ENCODE results near the gene POLR2B. TPM values are rescaled to one million over a fixed set of nuclear protein-coding genes. Genes with fewer than 3 reads are reported as not detected.

The POLR2B gene
- total RNA-seq, 1 donor from 2014 or later = 95.5 TPM

DNA sequence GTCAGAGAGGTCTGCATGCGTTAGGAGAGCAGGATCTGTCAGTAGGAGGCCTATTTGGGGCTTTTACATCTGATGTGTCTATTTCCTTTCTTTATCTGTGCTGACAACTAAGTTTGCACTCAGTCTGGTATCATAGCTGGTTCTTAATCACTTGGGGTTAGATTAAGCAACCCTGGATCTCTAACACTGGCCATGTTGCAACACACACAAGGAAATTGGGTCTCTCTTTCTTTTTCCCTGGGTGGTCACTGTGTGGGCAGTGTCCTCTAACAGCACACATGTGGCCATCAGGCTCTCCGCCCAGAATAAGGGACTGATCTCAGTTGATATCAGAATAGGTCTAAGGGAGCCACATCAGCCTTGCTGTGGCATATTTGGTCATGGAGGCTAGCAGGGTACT is 92.6 kb downstream of the POLR2B start:
- Mint-ChIP-seq H3K36me3 (ENCODE audit: low read depth, unreplicated experiment) (no peaks in the 10 kb centered on the region), H3K4me1 (ENCODE audit: unreplicated experiment) (peaks cover 7% of the 10 kb centered on the region), H3K4me3 (ENCODE audit: unreplicated experiment) (no peak overlapping the region), H3K27me3 (ENCODE audit: unreplicated experiment) (peaks cover 3% of the 10 kb centered on the region), H3K9me3 (ENCODE audit: unreplicated experiment) (no peaks in the 10 kb centered on the region), H3K27ac (ENCODE audit: unreplicated experiment) (no peak overlapping the region)
- DNase-seq (ENCODE audit: low spot score) = no peak
- TF ChIP-seq, protein P1, sequence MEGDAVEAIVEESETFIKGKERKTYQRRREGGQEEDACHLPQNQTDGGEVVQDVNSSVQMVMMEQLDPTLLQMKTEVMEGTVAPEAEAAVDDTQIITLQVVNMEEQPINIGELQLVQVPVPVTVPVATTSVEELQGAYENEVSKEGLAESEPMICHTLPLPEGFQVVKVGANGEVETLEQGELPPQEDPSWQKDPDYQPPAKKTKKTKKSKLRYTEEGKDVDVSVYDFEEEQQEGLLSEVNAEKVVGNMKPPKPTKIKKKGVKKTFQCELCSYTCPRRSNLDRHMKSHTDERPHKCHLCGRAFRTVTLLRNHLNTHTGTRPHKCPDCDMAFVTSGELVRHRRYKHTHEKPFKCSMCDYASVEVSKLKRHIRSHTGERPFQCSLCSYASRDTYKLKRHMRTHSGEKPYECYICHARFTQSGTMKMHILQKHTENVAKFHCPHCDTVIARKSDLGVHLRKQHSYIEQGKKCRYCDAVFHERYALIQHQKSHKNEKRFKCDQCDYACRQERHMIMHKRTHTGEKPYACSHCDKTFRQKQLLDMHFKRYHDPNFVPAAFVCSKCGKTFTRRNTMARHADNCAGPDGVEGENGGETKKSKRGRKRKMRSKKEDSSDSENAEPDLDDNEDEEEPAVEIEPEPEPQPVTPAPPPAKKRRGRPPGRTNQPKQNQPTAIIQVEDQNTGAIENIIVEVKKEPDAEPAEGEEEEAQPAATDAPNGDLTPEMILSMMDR (IDR thresholded peaks at IDR 0.05; ENCODE audit: unreplicated experiment) = no peak

DNA sequence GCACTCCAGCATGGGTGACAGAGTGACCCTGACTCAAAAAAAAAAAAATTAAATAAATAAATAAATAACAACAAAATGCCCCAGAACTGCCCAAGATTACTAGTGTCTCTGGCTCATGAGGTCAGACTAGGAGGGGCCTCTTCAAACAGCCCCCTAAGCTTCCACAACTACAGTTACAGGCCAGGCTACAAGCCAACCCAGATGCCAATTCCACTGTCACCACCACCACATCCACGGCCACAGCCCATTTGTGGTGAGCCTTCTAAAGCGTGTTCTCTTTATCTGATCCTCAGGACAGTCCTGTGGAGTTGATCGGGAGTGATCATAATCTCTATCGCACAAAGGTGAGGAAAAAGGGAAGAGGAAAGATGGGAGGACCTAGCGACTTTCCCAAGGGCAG is 94.9 kb downstream of the POLR2B start:
- peaks cover 8% of the 10 kb centered on the region for H3K4me1 Mint-ChIP-seq (ENCODE audit: unreplicated experiment)
- H3K36me3 Mint-ChIP-seq (ENCODE audit: low read depth, unreplicated experiment) = no peaks in the 10 kb centered on the region
- no peak overlapping the region for H3K27ac Mint-ChIP-seq (ENCODE audit: unreplicated experiment)
- H3K4me3 Mint-ChIP-seq (ENCODE audit: unreplicated experiment) = no peak overlapping the region
- H3K9me3 Mint-ChIP-seq (ENCODE audit: unreplicated experiment) = no peaks in the 10 kb centered on the region
- peaks cover 3% of the 10 kb centered on the region for H3K27me3 Mint-ChIP-seq (ENCODE audit: unreplicated experiment)
- DNase-seq (ENCODE audit: low spot score) = no peak
- TF ChIP-seq, protein P1 (IDR thresholded peaks at IDR 0.05; ENCODE audit: unreplicated experiment) = no peak

DNA sequence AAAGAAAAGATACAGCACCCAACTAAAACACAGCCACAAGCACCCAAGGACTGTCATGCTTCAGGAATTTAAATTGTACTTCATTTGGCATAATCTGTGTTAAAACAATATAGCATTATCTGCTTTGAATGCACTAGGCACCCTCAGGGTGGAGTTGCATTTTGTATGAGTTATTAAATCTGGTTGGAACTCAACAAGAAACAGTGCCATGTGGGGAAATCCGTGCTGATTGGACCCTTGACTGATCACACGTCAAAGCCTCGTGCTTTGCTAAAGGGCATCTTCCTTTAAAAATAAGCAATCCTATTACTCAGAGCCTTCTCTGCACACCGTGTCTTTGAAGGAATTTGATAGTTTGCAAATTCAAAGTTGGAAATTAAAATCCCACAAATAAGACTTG is 96.0 kb downstream of the POLR2B start:
- no peak for DNase-seq (ENCODE audit: low spot score)
- TF ChIP-seq, protein P1 (IDR thresholded peaks at IDR 0.05; ENCODE audit: unreplicated experiment) = no peak
- Mint-ChIP-seq H3K27ac (ENCODE audit: unreplicated experiment) (no peak overlapping the region), H3K4me1 (ENCODE audit: unreplicated experiment) (peaks cover 10% of the 10 kb centered on the region), H3K9me3 (ENCODE audit: unreplicated experiment) (no peaks in the 10 kb centered on the region), H3K4me3 (ENCODE audit: unreplicated experiment) (no peak overlapping the region), H3K36me3 (ENCODE audit: low read depth, unreplicated experiment) (no peaks in the 10 kb centered on the region), H3K27me3 (ENCODE audit: unreplicated experiment) (peaks cover 3% of the 10 kb centered on the region)

DNA sequence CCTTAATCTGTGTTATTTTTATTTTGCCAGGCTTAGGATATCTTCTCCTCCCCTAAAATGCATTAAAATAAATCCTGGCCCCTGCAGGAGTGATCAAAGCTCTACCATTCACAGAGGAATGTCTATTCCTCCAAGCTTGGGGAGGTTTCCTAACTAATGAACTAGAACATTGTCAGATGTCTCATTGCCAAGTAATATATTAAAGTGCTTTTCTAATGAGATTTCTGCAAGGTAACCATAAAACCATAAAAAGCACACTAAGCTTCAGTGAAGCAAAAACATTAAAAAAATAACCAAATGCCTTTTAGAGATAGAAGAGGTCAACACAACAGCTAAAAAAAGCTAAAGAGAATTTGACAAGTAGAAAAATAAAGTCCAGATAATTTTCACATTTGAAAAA is 96.7 kb downstream of the POLR2B start:
- TF ChIP-seq, protein P1 (IDR thresholded peaks at IDR 0.05; ENCODE audit: unreplicated experiment) = no peak
- H3K27ac Mint-ChIP-seq (ENCODE audit: unreplicated experiment) = no peak overlapping the region
- no peak overlapping the region for H3K4me3 Mint-ChIP-seq (ENCODE audit: unreplicated experiment)
- H3K27me3 Mint-ChIP-seq (ENCODE audit: unreplicated experiment) = peaks cover 1% of the 10 kb centered on the region
- DNase-seq (ENCODE audit: low spot score) = no peak
- no peaks in the 10 kb centered on the region for H3K9me3 Mint-ChIP-seq (ENCODE audit: unreplicated experiment)
- H3K4me1 Mint-ChIP-seq (ENCODE audit: unreplicated experiment) = peaks cover 10% of the 10 kb centered on the region
- H3K36me3 Mint-ChIP-seq (ENCODE audit: low read depth, unreplicated experiment) = no peaks in the 10 kb centered on the region

DNA sequence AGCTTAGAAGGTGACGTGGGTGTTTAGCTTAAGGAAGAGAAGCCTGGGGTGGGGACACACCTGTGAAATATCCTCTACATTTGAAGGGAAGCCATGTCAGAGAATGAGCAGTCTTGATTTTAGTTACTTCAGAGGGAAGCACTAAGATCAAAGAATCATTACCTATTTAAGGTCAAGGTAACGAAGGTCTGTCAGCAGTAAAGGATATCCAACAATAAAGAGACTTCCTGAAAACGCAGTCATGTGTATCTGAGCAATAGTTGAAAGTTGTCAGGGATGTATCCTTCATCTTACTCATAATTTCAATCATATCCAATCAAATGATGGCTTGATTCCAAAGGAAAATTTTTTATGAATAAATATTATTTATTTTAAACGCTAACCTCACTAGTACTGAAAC is 98.0 kb downstream of the POLR2B start:
- Mint-ChIP-seq H3K27ac (ENCODE audit: unreplicated experiment) (no peak overlapping the region), H3K4me1 (ENCODE audit: unreplicated experiment) (peaks cover 23% of the 10 kb centered on the region), H3K9me3 (ENCODE audit: unreplicated experiment) (no peaks in the 10 kb centered on the region), H3K27me3 (ENCODE audit: unreplicated experiment) (peaks cover 1% of the 10 kb centered on the region), H3K4me3 (ENCODE audit: unreplicated experiment) (no peak overlapping the region), H3K36me3 (ENCODE audit: low read depth, unreplicated experiment) (no peaks in the 10 kb centered on the region)
- DNase-seq (ENCODE audit: low spot score) = no peak
- TF ChIP-seq, protein P1 (IDR thresholded peaks at IDR 0.05; ENCODE audit: unreplicated experiment) = no peak
